H1 (cell line): ENCODE measurements around the gene CPZ. TPM values are rescaled to one million over a fixed set of nuclear protein-coding genes. Genes with fewer than 3 reads are reported as not detected.

Experiments
- CTCF ChIA-PET: fragments of 300-600 bp; sonication (Branson Sonifier 250); formaldehyde crosslinking; loops from one replicate; lab custom pipeline; 2021; ENCODE audit not compliant: partially characterized antibody; lab: Charles Lee
- POLR2A ChIA-PET: fragments of 300-600 bp; sonication (Branson Sonifier 250); formaldehyde crosslinking; loops from one replicate; lab custom pipeline; 2021; ENCODE audit warnings: inconsistent platforms; ENCODE audit not compliant: partially characterized antibody; lab: Charles Lee
- DNase-seq, 2 experiments: peaks; one replicate each; pipeline versions ENCODE4 v3.0.0 to v3.0.0-alpha.2; 2010 to 2022; ENCODE audit warnings: low spot score in 2 of 2, low read depth in 1 of 2, mixed read lengths in 1 of 2
- FAIRE-seq: peaks from 2 replicates; lab custom pipeline; 2011; peaks lifted over from hg19 to GRCh38; lab: Jason Lieb, UNC
- H2AFZ ChIP-seq: 2 replicates; pipeline ENCODE4 v1.8.1; 2012; ENCODE audit warnings: low read length, inconsistent platforms
- H2AK5ac ChIP-seq: 2 replicates; pipeline ENCODE4 v1.6.1; 2013; ENCODE audit warnings: low read depth, low read length
- H2BK120ac ChIP-seq: replicated peaks from 2 replicates; pipeline ENCODE3; 2013; ENCODE audit warnings: low read depth, low read length, inconsistent platforms
- H2BK12ac ChIP-seq: 2 replicates; pipeline ENCODE4 v1.6.1; 2013; ENCODE audit warnings: low read depth, low read length
- H2BK15ac ChIP-seq: 2 replicates; pipeline ENCODE4 v1.6.1; 2013; ENCODE audit warnings: low read length
- H2BK20ac ChIP-seq: 2 replicates; pipeline ENCODE4 v1.6.1; 2013; ENCODE audit warnings: low read length
- H2BK5ac ChIP-seq: 2 replicates; pipeline ENCODE4 v1.6.1; 2013; ENCODE audit warnings: low read depth, low read length
- H3K14ac ChIP-seq: 2 replicates; pipeline ENCODE4 v1.6.1; 2013; ENCODE audit warnings: inconsistent platforms; ENCODE audit not compliant: insufficient read length
- H3K18ac ChIP-seq: 2 replicates; pipeline ENCODE4 v1.6.1; 2013; ENCODE audit warnings: low read length; ENCODE audit errors: extremely low read depth
- H3K23ac ChIP-seq: 2 replicates; pipeline ENCODE4 v1.6.1; 2013; ENCODE audit warnings: inconsistent platforms; ENCODE audit not compliant: insufficient read length
- H3K23me2 ChIP-seq: 2 replicates; pipeline ENCODE4 v1.6.1; 2013; ENCODE audit warnings: low read depth, low read length
- H3K27ac ChIP-seq: 2 replicates; pipeline ENCODE4 v1.6.1; 2011; ENCODE audit warnings: low read depth, low read length, inconsistent platforms
- H3K27me3 ChIP-seq, 4 experiments: replicated peaks in 1 of 4; 1 replicate in 1 of 4; 2 replicates in 3 of 4; pipeline versions ENCODE4 v1.6.1 to v1.8.1; 2011 to 2013; ENCODE audit warnings: low read length in 3 of 4, mild to moderate bottlenecking in 3 of 4, inconsistent platforms in 2 of 4, mixed read lengths in 2 of 4, moderate library complexity in 1 of 4; ENCODE audit not compliant: control insufficient read depth in 3 of 4, insufficient read depth in 3 of 4; ENCODE audit errors: extremely low read depth in 1 of 4
- H3K36me3 ChIP-seq, 4 experiments: 2 replicates each; pipeline versions ENCODE4 v1.6.1 to v1.8.1; 2011 to 2013; ENCODE audit warnings: mild to moderate bottlenecking in 4 of 4, low read length in 3 of 4, moderate library complexity in 2 of 4, control low read depth in 1 of 4, inconsistent platforms in 1 of 4; ENCODE audit not compliant: insufficient read depth in 4 of 4, control insufficient read depth in 2 of 4
- H3K4ac ChIP-seq: replicated peaks from 2 replicates; pipeline ENCODE3; 2013; ENCODE audit warnings: low read length, low read depth, mixed read lengths, inconsistent platforms; ENCODE audit not compliant: insufficient read length
- H3K4me1 ChIP-seq, 4 experiments: replicated peaks in 1 of 4; 1 replicate in 1 of 4; 2 replicates in 3 of 4; pipeline versions ENCODE4 v1.6.1 to v1.8.1; 2011 to 2013; ENCODE audit warnings: low read length in 3 of 4, inconsistent platforms in 2 of 4, mixed read lengths in 1 of 4; ENCODE audit not compliant: insufficient read depth in 4 of 4, control insufficient read depth in 3 of 4
- H3K4me2 ChIP-seq, 2 experiments: 2 replicates each; pipeline versions ENCODE4 v1.6.1 to v1.8.1; 2011 to 2013; ENCODE audit warnings: low read depth in 2 of 2, low read length in 2 of 2, control low read depth in 1 of 2, inconsistent platforms in 1 of 2, mild to moderate bottlenecking in 1 of 2; ENCODE audit not compliant: insufficient read depth in 1 of 2
- H3K4me3 ChIP-seq, 4 experiments: fragments of 200-600, 300-600 bp in 1 of 4; sonication (generic), shearing (Covaris generic), sonication (Bioruptor Twin) in 1 of 4; 2 replicates each; pipeline versions ENCODE4 v1.5.1 to v1.8.1; 2011 to 2016; ENCODE audit warnings: low read length in 4 of 4, low read depth in 3 of 4, control low read depth in 2 of 4, inconsistent platforms in 2 of 4, mild to moderate bottlenecking in 2 of 4, mixed read lengths in 1 of 4, moderate library complexity in 1 of 4; ENCODE audit not compliant: insufficient read depth in 2 of 4; ENCODE audit errors: extremely low read depth in 1 of 4
- H3K56ac ChIP-seq: replicated peaks from 2 replicates; pipeline ENCODE3; 2013; ENCODE audit warnings: low read depth, mild to moderate bottlenecking, mixed read lengths, low read length, inconsistent platforms; ENCODE audit not compliant: insufficient read length
- H3K79me1 ChIP-seq: 2 replicates; pipeline ENCODE4 v1.6.1; 2013; ENCODE audit warnings: low read depth, low read length, control low read depth
- H3K79me2 ChIP-seq, 2 experiments: 2 replicates each; pipeline versions ENCODE4 v1.6.1 to v1.8.1; 2012 to 2013; ENCODE audit warnings: low read length in 2 of 2, mild to moderate bottlenecking in 2 of 2, inconsistent platforms in 1 of 2; ENCODE audit not compliant: insufficient read depth in 2 of 2, control insufficient read depth in 1 of 2
- H3K9ac ChIP-seq, 4 experiments: replicated peaks in 1 of 4; 1 replicate in 1 of 4; 2 replicates in 3 of 4; pipeline versions ENCODE4 v1.6.1 to v1.8.1; 2011 to 2013; ENCODE audit warnings: low read depth in 3 of 4, low read length in 3 of 4, control low read depth in 2 of 4, mild to moderate bottlenecking in 2 of 4, moderate library complexity in 2 of 4, inconsistent platforms in 1 of 4; ENCODE audit errors: extremely low read depth in 1 of 4
- H3K9me3 ChIP-seq, 2 experiments: 2 replicates each; pipeline versions ENCODE4 v1.6.1 to v1.8.1; 2012 to 2013; ENCODE audit warnings: mild to moderate bottlenecking in 2 of 2, moderate library complexity in 2 of 2, control low read depth in 1 of 2, inconsistent platforms in 1 of 2, low read depth in 1 of 2, low read length in 1 of 2, mixed read lengths in 1 of 2; ENCODE audit not compliant: insufficient read depth in 2 of 2
- H4K20me1 ChIP-seq, 2 experiments: replicated peaks in 1 of 2; 2 replicates each; pipeline versions ENCODE3 to v1.8.1; 2011 to 2013; ENCODE audit warnings: inconsistent platforms in 2 of 2, low read length in 2 of 2, mild to moderate bottlenecking in 1 of 2; ENCODE audit not compliant: insufficient read depth in 2 of 2, control insufficient read depth in 1 of 2
- H4K5ac ChIP-seq: 2 replicates; pipeline ENCODE4 v1.6.1; 2013; ENCODE audit warnings: low read length, low read depth, mixed read lengths, inconsistent platforms; ENCODE audit not compliant: insufficient read length
- H4K8ac ChIP-seq: 2 replicates; pipeline ENCODE4 v1.8.0; 2013; ENCODE audit warnings: mild to moderate bottlenecking, moderate library complexity, low read length, inconsistent platforms; ENCODE audit not compliant: insufficient read depth; ENCODE audit errors: extremely low read depth
- H4K91ac ChIP-seq: replicated peaks from 2 replicates; pipeline ENCODE3; 2013; ENCODE audit warnings: low read length, mixed read lengths, inconsistent platforms; ENCODE audit not compliant: insufficient read length
- ASH2L ChIP-seq: fragments of 200-600, 300-600 bp; sonication (generic); IDR thresholded peaks from one replicate; pipeline ENCODE4 v1.7.1; 2017; ENCODE audit warnings: low read length
- BRCA1 ChIP-seq: IDR thresholded peaks from 2 replicates; pipeline ENCODE4 v1.6.1; 2012; ENCODE audit warnings: low read depth, low read length, improper control_type of control experiment
- CHD1 ChIP-seq: IDR thresholded peaks from 2 replicates; pipeline ENCODE4 v1.6.1; 2012; ENCODE audit warnings: low read depth, low read length, improper control_type of control experiment
- CHD2 ChIP-seq: IDR thresholded peaks from 2 replicates; pipeline ENCODE4 v1.6.1; 2012; ENCODE audit warnings: low read length, improper control_type of control experiment
- HDAC6 ChIP-seq: IDR thresholded peaks from one replicate; pipeline ENCODE4 v1.7.1; 2012; ENCODE audit warnings: low read depth, mild to moderate bottlenecking, inconsistent platforms, low read length, moderate library complexity
- KDM5A ChIP-seq: fragments of 200-600 bp; IDR thresholded peaks from 2 replicates; pipeline ENCODE4 v1.7.1; 2012; ENCODE audit warnings: mild to moderate bottlenecking, low read length, inconsistent platforms, mixed read lengths
- MAX ChIP-seq: IDR thresholded peaks from 2 replicates; pipeline ENCODE4 v1.6.1; 2012; ENCODE audit warnings: inconsistent platforms
- NANOG ChIP-seq: IDR thresholded peaks from 2 replicates; pipeline ENCODE4 v1.6.1; 2011; ENCODE audit warnings: low read length, low read depth, mild to moderate bottlenecking, inconsistent platforms; ENCODE audit not compliant: insufficient read depth, poor library complexity, severe bottlenecking
- RAD21 ChIP-seq, 2 experiments: IDR thresholded peaks in 1 of 2; conservative IDR thresholded peaks in 1 of 2; 2 replicates each; pipeline ENCODE4 v1.6.1; 2011; ENCODE audit warnings: low read depth in 2 of 2, low read length in 2 of 2, improper control_type of control experiment in 1 of 2, inconsistent platforms in 1 of 2, mild to moderate bottlenecking in 1 of 2, moderate library complexity in 1 of 2
- RFX5 ChIP-seq: IDR thresholded peaks from 2 replicates; pipeline ENCODE4 v1.6.1; 2011; ENCODE audit warnings: low read depth, low read length, improper control_type of control experiment, borderline replicate concordance
- RNF2 ChIP-seq: fragments of 200-900, 300-1000 bp; sonication (generic); IDR thresholded peaks from 2 replicates; pipeline ENCODE4 v1.7.1; 2016; ENCODE audit warnings: borderline replicate concordance, low read depth, mild to moderate bottlenecking, antibody characterized with exemption, low read length; ENCODE audit not compliant: poor library complexity, severe bottlenecking; ENCODE audit errors: missing control alignments
- SIRT6 ChIP-seq: IDR thresholded peaks from one replicate; pipeline ENCODE4 v1.7.1; 2012; ENCODE audit warnings: low read length, inconsistent platforms
- WGBS, 2 experiments: shearing (Covaris generic) in 1 of 2; methylation state at CpG; one replicate each; pipeline versions ENCODE4 v1.1.6 to v1.1.7; 2013 to 2015; ENCODE audit warnings: low lambda C conversion rate in 2 of 2, mixed read lengths in 2 of 2, inconsistent platforms in 1 of 2, low coverage in 1 of 2, missing lambda C conversion rate in 1 of 2; ENCODE audit not compliant: insufficient replicate concordance in 2 of 2, insufficient coverage in 1 of 2, insufficient read length in 1 of 2; ENCODE audit errors: extremely low coverage in 1 of 2, missing lambda C conversion rate in 1 of 2; 5-methylcytosine and 5-hydroxymethylcytosine counted together
- polyA plus RNA-seq, 7 experiments: library from polyadenylated mRNA; depleted of rRNA in 3 of 7; stranded (reverse) in 5 of 7; unstranded in 2 of 7; fragments of >200 nt in 5 of 7; fragments of 200-250 nt in 2 of 7; gene quantifications; 1 replicate in 5 of 7; 2 replicates in 1 of 7; 4 replicates in 1 of 7; pipeline versions ENCODE4 v1.2.1 to v1.2.3, GENCODE V29; 2011 to 2013; ENCODE audit warnings: missing spikeins in 2 of 7, mixed read lengths in 2 of 7
- total RNA-seq: library from RNA; stranded (reverse); fragmentation: NEBNext Ultra II Directional; extraction: Animal tissue kit (Norgen Biotek cat#: 25700); gene quantifications from 2 replicates; pipeline ENCODE4 v1.2.1, GENCODE V29; 2021

CPZ gene
- total and polyA plus RNA-seq, 2 of the 8 experiments (the other 6 are each of a cell fraction or from before 2014, with no cell fraction given) = 28.8 to 40.7 TPM

- H2BK120ac ChIP-seq = no peak overlapping the region
- no peak for TF ChIP-seq RAD21 (IDR thresholded peaks at IDR 0.05 in 1 of 2, conservative IDR thresholded peaks at IDR 0.05 in 1 of 2; ENCODE audit: low read depth in 2 of 2, low read length in 2 of 2)
- TF ChIP-seq ASH2L = no peak
- no peak for TF ChIP-seq MAX
- no peak for TF ChIP-seq BRCA1
- TF ChIP-seq KDM5A = no peak
- TF ChIP-seq RNF2 = no peak
- TF ChIP-seq CHD2 = no peak
- TF ChIP-seq CHD1 = no peak
- TF ChIP-seq SIRT6 = no peak
- no peak for TF ChIP-seq NANOG
- TF ChIP-seq HDAC6 = no peak
- TF ChIP-seq RFX5 = no peak
Measured at GRCh38 chr4:8589823-8590545, 2.6 kb upstream of the CPZ start.

More at GRCh38 chr4:8589823-8590545, 2.6 kb upstream of the CPZ start:
- POLR2A ChIA-PET = no interaction called here
- H2AFZ ChIP-seq = no peak overlapping the region
- no peak overlapping the region for H2AK5ac ChIP-seq
- H4K8ac ChIP-seq = no peak overlapping the region
- H3K23ac ChIP-seq = no peak overlapping the region
- 0 out of 7 replicates have a peak, but pooled peaks cover 0 to 3% (median under 1%) of the 10 kb centered on the region in 4 experiments for H3K27me3 ChIP-seq
- no peaks in the 10 kb centered on the region; the same call in none of the 2 replicates for H3K79me1 ChIP-seq
- no peak overlapping the region for H3K9ac ChIP-seq
- peaks cover 0 to 10% of the 10 kb centered on the region in 2 experiments for H4K20me1 ChIP-seq
- CTCF ChIA-PET = interaction anchor here (0.8 to 8.8 kb wide), 8 partner anchors 17 to 328 kb away, joined by 3 to 66 read pairs (median 4); no protein-coding TSS in a partner anchor
- H3K18ac ChIP-seq = no peak overlapping the region; the same call in 1 of the 2 replicates
- peaks cover 14% of the 10 kb centered on the region; the same call in 1 of the 2 replicates for H3K23me2 ChIP-seq
- peak overlapping the region; percentile 66 for H4K91ac ChIP-seq
- no peak overlapping the region for H3K4me2 ChIP-seq
- no peak overlapping the region for H3K56ac ChIP-seq
- peaks cover 0 to 31% (median 24%) of the 10 kb centered on the region in 4 experiments; a peak in 6 of 7 replicates for H3K4me1 ChIP-seq
- no peak overlapping the region for H2BK12ac ChIP-seq
- H2BK15ac ChIP-seq = peak overlapping the region; percentile 72; the same call in 1 of the 2 replicates
- WGBS, 2 experiments = 85% methylated on average over 11 of the region's 11 CpGs; no CpG with 5 or more reads in 1 of the 2 experiments
- no peak overlapping the region for H3K14ac ChIP-seq
- H2BK5ac ChIP-seq = no peak overlapping the region
- no peaks in the 10 kb centered on the region for H3K9me3 ChIP-seq
- DNase-seq (no peak), FAIRE-seq (no peak)
- H4K5ac ChIP-seq = no peak overlapping the region
- H3K27ac ChIP-seq = no peak overlapping the region
- H3K4ac ChIP-seq = no peak overlapping the region
- no peaks in the 10 kb centered on the region for H3K36me3 ChIP-seq
- H3K79me2 ChIP-seq = peaks cover 0 to 4% of the 10 kb centered on the region in 2 experiments; a peak in 1 of 4 replicates
- H2BK20ac ChIP-seq = no peak overlapping the region
- H3K4me3 ChIP-seq = no peak overlapping the region
